Measurements from ENCODE around the gene TRMT112. TPM values are rescaled to one million over a fixed set of nuclear protein-coding genes. Genes with fewer than 3 reads are reported as not detected.

Gene TRMT112
- total and polyA plus RNA-seq, 2 of the 4 experiments (the other 2 are of a cell fraction), result 173 to 202 TPM

DNA sequence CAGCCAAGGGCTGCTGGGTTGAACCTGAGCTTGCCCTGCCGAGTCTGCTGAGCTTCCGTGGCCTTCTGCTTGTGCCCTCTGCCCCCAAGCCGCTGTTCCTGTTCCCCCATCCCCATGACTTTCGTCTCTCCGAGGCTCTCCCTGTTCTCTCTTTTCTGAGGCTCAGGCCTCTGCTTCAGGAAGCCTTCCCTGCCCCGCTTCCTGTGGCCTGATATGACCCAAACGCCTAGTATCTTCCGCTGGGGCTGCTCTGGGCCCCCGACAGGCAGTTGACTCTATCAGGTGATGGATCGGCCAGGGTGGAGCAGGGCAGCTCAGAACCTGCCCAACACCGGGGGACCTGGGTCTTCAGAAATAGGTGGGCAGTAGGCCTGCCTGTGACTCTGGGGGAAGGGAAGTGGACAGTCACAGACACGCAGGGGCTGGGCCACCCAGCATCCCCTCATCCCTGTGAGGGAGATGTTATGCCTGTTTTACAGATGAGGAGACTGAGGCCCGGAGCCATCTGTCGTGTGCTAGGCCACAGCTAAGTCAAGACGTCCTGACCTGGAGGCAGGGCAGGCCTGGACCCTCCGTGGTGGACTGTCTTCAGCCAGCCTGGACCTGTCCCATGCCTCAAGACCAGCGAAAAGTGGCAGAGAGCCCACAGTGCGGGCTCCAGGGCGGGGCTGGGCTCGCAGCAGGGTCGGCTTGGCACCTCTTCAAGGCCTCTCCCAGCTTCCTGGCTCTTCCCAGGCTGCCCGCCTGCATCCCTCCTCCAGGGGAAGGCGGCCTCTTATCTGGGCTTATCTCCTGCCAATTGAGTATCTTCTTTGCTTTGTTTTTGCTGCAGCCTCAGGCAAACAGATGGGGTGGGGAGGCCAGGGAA, 49.1 kb downstream of the TRMT112 start:
- Histone ChIP-seq H2BK20ac (ENCODE audit: low read depth, low read length) (no peak overlapping the region; the same call in 1 of the 2 replicates), H2AK5ac (ENCODE audit: low read depth, low read length) (peak overlapping the region; percentile 94), H3K79me1 (ENCODE audit: low read depth in 1 of 2, low read length in 2 of 2) (peaks cover 9 to 34% of the 10 kb centered on the region in 2 experiments), H2BK15ac (ENCODE audit: low read depth, low read length) (0 out of 3 replicates have a peak overlapping the region, but pooled peaks have one; percentile 39), H3K36me3 (ENCODE audit: control insufficient read depth, insufficient read depth, low read length) (peaks cover 12% of the 10 kb centered on the region; the same call in 1 of the 2 replicates), H3K9me1 (ENCODE audit: insufficient read depth, low read length) (peaks cover 5% of the 10 kb centered on the region; the same call in 1 of the 2 replicates), H3K4me3 (ENCODE audit: insufficient read depth, low read depth, low read length) (peak overlapping the region; percentile 56; the same call in 1 of the 2 replicates), H3K4me2 (ENCODE audit: low read depth, low read length) (peak overlapping the region; percentile 73), H2AK9ac (replicated peaks; ENCODE audit: low read depth, low read length, poor library complexity) (peak overlapping the region; percentile 90), H4K91ac (ENCODE audit: insufficient read depth, low read depth, low read length) (peak overlapping the region; percentile 94; the same call in 1 of the 2 replicates), H3K18ac (ENCODE audit: low read depth, low read length) (no peak overlapping the region; the same call in 1 of the 2 replicates), H3K27me3 (ENCODE audit: control insufficient read depth, insufficient read depth, low read length) (no peaks in the 10 kb centered on the region), H2BK120ac (ENCODE audit: low read depth, low read length) (peak overlapping the region; percentile 67; the same call in 1 of the 2 replicates), H4K8ac (ENCODE audit: low read depth in 2 of 2, low read length in 2 of 2) (peak overlapping the region; percentile 77 to 96), H3K27ac (ENCODE audit: insufficient read depth, low read length) (peak overlapping the region; percentile 76), H3K23ac (ENCODE audit: low read depth, low read length) (peak overlapping the region; percentile 73), H2BK5ac (ENCODE audit: low read depth, low read length, poor library complexity, severe bottlenecking) (peak overlapping the region; percentile 61), H4K20me1 (ENCODE audit: insufficient read depth, low read length) (no peaks in the 10 kb centered on the region; the same call in 1 of the 2 replicates), H4K5ac (ENCODE audit: low read depth, low read length) (peak overlapping the region; percentile 51), H3K14ac (replicated peaks; ENCODE audit: low read depth, low read length) (peak overlapping the region; percentile 87), H3K56ac (ENCODE audit: extremely low read depth, insufficient read depth, low read length) (peak overlapping the region; percentile 82; the same call in 1 of the 2 replicates), H3K4me1 (ENCODE audit: control insufficient read depth, insufficient read depth, low read length) (peaks cover 14% of the 10 kb centered on the region), H2AFZ (replicated peaks; ENCODE audit: low read length, poor library complexity) (peak overlapping the region; percentile 96), H3K4ac (ENCODE audit: low read depth, low read length) (peak overlapping the region; percentile 88), H3K9me3 (ENCODE audit: control insufficient read depth, insufficient read depth, low read length) (no peaks in the 10 kb centered on the region), H3K9ac (ENCODE audit: low read depth, low read length) (peak overlapping the region; percentile 75)
- dilution Hi-C loops (cut with HindIII; ENCODE audit: low sequenced_read_pairs, unreplicated experiment) (no loop called here), in situ Hi-C loops (cut with MboI; ENCODE audit: low sequenced_read_pairs) (no loop called here), intact Hi-C loops (cut with micrococcal nuclease) (no loop called here)
- ChIA-PET POLR2A (ENCODE audit: unreplicated experiment) (interaction anchor here (1.2 kb wide), 1 partner anchor 19 kb away, joined by 3 read pairs; no protein-coding TSS in a partner anchor), CTCF (interaction anchor here (1.5 kb wide), 1 partner anchor 9 kb away, joined by 3 read pairs; no protein-coding TSS in a partner anchor)
- no TSS peak for BruUV-seq (replicated peaks)
- peak; percentile 48 for DNase-seq
- ATAC-seq (ENCODE audit: low read depth), result peak; percentile 0
- WGBS, 2 experiments (ENCODE audit: extremely low coverage in 2 of 2, insufficient read length in 1 of 2), result 67% methylated on average over 13 of the region's 23 CpGs; no CpG with 5 or more reads in 1 of the 2 experiments
- TF ChIP-seq POLR2A (IDR thresholded peaks at IDR 0.05; ENCODE audit: low read depth, low read length), result no peak
- no peak for TF ChIP-seq CEBPB (IDR thresholded peaks at IDR 0.05; ENCODE audit: low read depth, low read length)
- no peak for TF ChIP-seq SMC3 (IDR thresholded peaks at IDR 0.05; ENCODE audit: low read depth, low read length)
- no peak for TF ChIP-seq MAZ (IDR thresholded peaks at IDR 0.05; ENCODE audit: borderline replicate concordance, low read depth, low read length)
- no peak for TF ChIP-seq FOS (IDR thresholded peaks at IDR 0.05; ENCODE audit: low read depth, low read length)
- TF ChIP-seq, protein P1, sequence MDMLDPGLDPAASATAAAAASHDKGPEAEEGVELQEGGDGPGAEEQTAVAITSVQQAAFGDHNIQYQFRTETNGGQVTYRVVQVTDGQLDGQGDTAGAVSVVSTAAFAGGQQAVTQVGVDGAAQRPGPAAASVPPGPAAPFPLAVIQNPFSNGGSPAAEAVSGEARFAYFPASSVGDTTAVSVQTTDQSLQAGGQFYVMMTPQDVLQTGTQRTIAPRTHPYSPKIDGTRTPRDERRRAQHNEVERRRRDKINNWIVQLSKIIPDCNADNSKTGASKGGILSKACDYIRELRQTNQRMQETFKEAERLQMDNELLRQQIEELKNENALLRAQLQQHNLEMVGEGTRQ (IDR thresholded peaks at IDR 0.05; ENCODE audit: low read depth, low read length), result no peak
- no peak for TF ChIP-seq MXI1 (IDR thresholded peaks at IDR 0.05; ENCODE audit: borderline replicate concordance, low read depth, low read length)
- TF ChIP-seq CHD1 (IDR thresholded peaks at IDR 0.05; ENCODE audit: low read depth, low read length), result no peak
- TF ChIP-seq, protein P2, sequence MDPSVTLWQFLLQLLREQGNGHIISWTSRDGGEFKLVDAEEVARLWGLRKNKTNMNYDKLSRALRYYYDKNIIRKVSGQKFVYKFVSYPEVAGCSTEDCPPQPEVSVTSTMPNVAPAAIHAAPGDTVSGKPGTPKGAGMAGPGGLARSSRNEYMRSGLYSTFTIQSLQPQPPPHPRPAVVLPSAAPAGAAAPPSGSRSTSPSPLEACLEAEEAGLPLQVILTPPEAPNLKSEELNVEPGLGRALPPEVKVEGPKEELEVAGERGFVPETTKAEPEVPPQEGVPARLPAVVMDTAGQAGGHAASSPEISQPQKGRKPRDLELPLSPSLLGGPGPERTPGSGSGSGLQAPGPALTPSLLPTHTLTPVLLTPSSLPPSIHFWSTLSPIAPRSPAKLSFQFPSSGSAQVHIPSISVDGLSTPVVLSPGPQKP (IDR thresholded peaks at IDR 0.05; ENCODE audit: borderline replicate concordance, low read depth, low read length), result no peak
- no peak for TF ChIP-seq RCOR1 (IDR thresholded peaks at IDR 0.05; ENCODE audit: insufficient replicate concordance, low read length)
- TF ChIP-seq RFX5 (IDR thresholded peaks at IDR 0.05; ENCODE audit: low read depth, low read length), result no peak
- TF ChIP-seq, protein P3, sequence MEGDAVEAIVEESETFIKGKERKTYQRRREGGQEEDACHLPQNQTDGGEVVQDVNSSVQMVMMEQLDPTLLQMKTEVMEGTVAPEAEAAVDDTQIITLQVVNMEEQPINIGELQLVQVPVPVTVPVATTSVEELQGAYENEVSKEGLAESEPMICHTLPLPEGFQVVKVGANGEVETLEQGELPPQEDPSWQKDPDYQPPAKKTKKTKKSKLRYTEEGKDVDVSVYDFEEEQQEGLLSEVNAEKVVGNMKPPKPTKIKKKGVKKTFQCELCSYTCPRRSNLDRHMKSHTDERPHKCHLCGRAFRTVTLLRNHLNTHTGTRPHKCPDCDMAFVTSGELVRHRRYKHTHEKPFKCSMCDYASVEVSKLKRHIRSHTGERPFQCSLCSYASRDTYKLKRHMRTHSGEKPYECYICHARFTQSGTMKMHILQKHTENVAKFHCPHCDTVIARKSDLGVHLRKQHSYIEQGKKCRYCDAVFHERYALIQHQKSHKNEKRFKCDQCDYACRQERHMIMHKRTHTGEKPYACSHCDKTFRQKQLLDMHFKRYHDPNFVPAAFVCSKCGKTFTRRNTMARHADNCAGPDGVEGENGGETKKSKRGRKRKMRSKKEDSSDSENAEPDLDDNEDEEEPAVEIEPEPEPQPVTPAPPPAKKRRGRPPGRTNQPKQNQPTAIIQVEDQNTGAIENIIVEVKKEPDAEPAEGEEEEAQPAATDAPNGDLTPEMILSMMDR (conservative IDR thresholded peaks at IDR 0.05; ENCODE audit: low read depth, low read length), result no peak
- TF ChIP-seq MAFK (IDR thresholded peaks at IDR 0.05; ENCODE audit: low read depth, low read length), result no peak

Measured in IMR-90 (cell line).